WTC11 (cell line): ENCODE measurements around the gene TMEM19. TPM values are rescaled to one million over a fixed set of nuclear protein-coding genes. Genes with fewer than 3 reads are reported as not detected.

Experiments used
- ATAC-seq: fragments of 200-7000 bp; cut with Tn5 transposase; 2 replicates; pipeline ENCODE4 v1.10.0; 2021; ENCODE audit warnings: mild to moderate bottlenecking, moderate library complexity
- CTCF ChIA-PET: fragments of 300-600 bp; sonication (Branson Sonifier 250); formaldehyde crosslinking; loops from one replicate; lab custom pipeline; 2021; ENCODE audit warnings: antibody characterized with exemption; lab: Charles Lee
- POLR2A ChIA-PET: fragments of 350-600 bp; sonication (Branson Sonifier 250); formaldehyde crosslinking; loops from one replicate; lab custom pipeline; 2021; ENCODE audit warnings: antibody characterized with exemption; lab: Charles Lee
- DNase-seq: peaks from one replicate; pipeline ENCODE4 v3.0.0; 2021; ENCODE audit warnings: low spot score
- H3K27ac Mint-ChIP-seq: 2 replicates; pipeline ENCODE4 v1.8.0; 2021; ENCODE audit warnings: mixed read lengths
- H3K27me3 Mint-ChIP-seq: 2 replicates; pipeline ENCODE4 v1.8.0; 2021; ENCODE audit warnings: low read depth, mild to moderate bottlenecking, moderate library complexity, mixed read lengths
- H3K36me3 Mint-ChIP-seq: 2 replicates; pipeline ENCODE4 v1.8.0; 2021; ENCODE audit warnings: mixed read lengths
- H3K4me1 Mint-ChIP-seq: 2 replicates; pipeline ENCODE4 v1.8.0; 2022; ENCODE audit warnings: mixed read lengths
- H3K4me3 Mint-ChIP-seq: 2 replicates; pipeline ENCODE4 v1.8.0; 2021; ENCODE audit warnings: mild to moderate bottlenecking, moderate library complexity, mixed read lengths
- H3K9me3 Mint-ChIP-seq: 2 replicates; pipeline ENCODE4 v1.8.0; 2021; ENCODE audit warnings: mixed read lengths
- CDX4 ChIP-seq: fragments of 250-450 bp; sonication (Bioruptor Pico); IDR thresholded peaks from 2 replicates; pipeline ENCODE4 v1.9.0; 2021; ENCODE audit warnings: moderate library complexity, mild to moderate bottlenecking, inconsistent platforms, borderline replicate concordance
- ELF4 ChIP-seq: sonication (generic); formaldehyde crosslinking; IDR thresholded peaks from 2 replicates; pipeline ENCODE4 v1.8.1; 2022; ENCODE audit warnings: low read depth, mild to moderate bottlenecking, moderate library complexity, missing genetic modification reagents
- EMX1 ChIP-seq: fragments of 250-450 bp; sonication (Bioruptor Pico); IDR thresholded peaks from 2 replicates; pipeline ENCODE4 v1.8.0; 2021; ENCODE audit warnings: mild to moderate bottlenecking
- ETV6 ChIP-seq: sonication (generic); formaldehyde crosslinking; IDR thresholded peaks from 2 replicates; pipeline ENCODE4 v1.8.1; 2022; ENCODE audit warnings: mild to moderate bottlenecking, missing genetic modification reagents
- FOXK1 ChIP-seq: sonication (generic); formaldehyde crosslinking; IDR thresholded peaks from 2 replicates; pipeline ENCODE4 v1.8.0; 2022; ENCODE audit warnings: mild to moderate bottlenecking, moderate library complexity, missing genetic modification reagents
- FOXP4 ChIP-seq: sonication (generic); formaldehyde crosslinking; IDR thresholded peaks from 2 replicates; pipeline ENCODE4 v1.8.0; 2022; ENCODE audit warnings: mild to moderate bottlenecking, missing genetic modification reagents
- GTF2I ChIP-seq: fragments of 250-450 bp; sonication (Bioruptor Pico); conservative IDR thresholded peaks from 2 replicates; pipeline ENCODE4 v1.4.0; 2021; ENCODE audit warnings: mild to moderate bottlenecking
- HMGXB4 ChIP-seq: sonication (generic); formaldehyde crosslinking; IDR thresholded peaks from 2 replicates; pipeline ENCODE4 v1.8.1; 2023; ENCODE audit warnings: mild to moderate bottlenecking, moderate library complexity, missing genetic modification reagents
- JUN ChIP-seq: sonication (generic); formaldehyde crosslinking; IDR thresholded peaks from 2 replicates; pipeline ENCODE4 v1.8.0; 2023; ENCODE audit warnings: mild to moderate bottlenecking, missing genetic modification reagents
- KAT7 ChIP-seq: sonication (generic); formaldehyde crosslinking; IDR thresholded peaks from 2 replicates; pipeline ENCODE4 v1.8.1; 2023; ENCODE audit warnings: missing genetic modification reagents, mild to moderate bottlenecking, borderline replicate concordance
- NR1H2 ChIP-seq: sonication (generic); formaldehyde crosslinking; IDR thresholded peaks from 2 replicates; pipeline ENCODE4 v1.9.0; 2021; ENCODE audit warnings: mild to moderate bottlenecking, moderate library complexity, missing genetic modification reagents
- PRDM15 ChIP-seq: sonication (generic); formaldehyde crosslinking; IDR thresholded peaks from 2 replicates; pipeline ENCODE4 v1.8.0; 2022; ENCODE audit warnings: missing genetic modification reagents
- PREB ChIP-seq: sonication (generic); formaldehyde crosslinking; IDR thresholded peaks from 2 replicates; pipeline ENCODE4 v1.8.1; 2022; ENCODE audit warnings: mild to moderate bottlenecking, missing genetic modification reagents, moderate library complexity, borderline replicate concordance
- PRRX2 ChIP-seq: fragments of 250-450 bp; sonication (Bioruptor Pico); IDR thresholded peaks from 2 replicates; pipeline ENCODE4 v1.8.0; 2021; ENCODE audit warnings: mild to moderate bottlenecking
- RORB ChIP-seq: fragments of 250-450 bp; sonication (Bioruptor Pico); IDR thresholded peaks from 2 replicates; pipeline ENCODE4 v1.9.0; 2021; ENCODE audit warnings: mild to moderate bottlenecking
- ZNF423 ChIP-seq: fragments of 250-450 bp; sonication (Bioruptor Pico); IDR thresholded peaks from 2 replicates; pipeline ENCODE4 v2.1.2; 2022; ENCODE audit warnings: mild to moderate bottlenecking, moderate library complexity
- ZNF425 ChIP-seq: fragments of 250-450 bp; sonication (Bioruptor Pico); conservative IDR thresholded peaks from 2 replicates; pipeline ENCODE4 v1.9.0; 2021; ENCODE audit warnings: mild to moderate bottlenecking
- total RNA-seq: library from RNA; stranded (reverse); gene quantifications from 3 replicates; pipeline ENCODE4 v1.2.3, GENCODE V29; 2021

Gene TMEM19
- total RNA-seq, 1 experiment from 2014 or later = 11.7 TPM

GRCh38 chr12:71704920-71705319, 19.0 kb downstream of the TMEM19 start:
- TF ChIP-seq RORB = no peak
- TF ChIP-seq ELF4 (CRISPR knock-in tag) = no peak
- TF ChIP-seq FOXK1 (CRISPR knock-in tag) = no peak
- no peak for TF ChIP-seq NR1H2
- no peak for TF ChIP-seq ETV6 (CRISPR knock-in tag)
- no peak for TF ChIP-seq FOXP4 (CRISPR knock-in tag)
- no peak for TF ChIP-seq HMGXB4 (CRISPR knock-in tag)
- TF ChIP-seq JUN (CRISPR knock-in tag) = no peak
- no peak for TF ChIP-seq CDX4
- no peak for TF ChIP-seq EMX1 (CRISPR knock-in tag)
- no peak for TF ChIP-seq PRRX2 (CRISPR knock-in tag)
- no peak for TF ChIP-seq PREB (CRISPR knock-in tag)
- TF ChIP-seq KAT7 (CRISPR knock-in tag) = no peak
- no peak for TF ChIP-seq GTF2I (CRISPR knock-in tag)
- no peak for TF ChIP-seq ZNF423 (CRISPR knock-in tag)
- no peak for TF ChIP-seq PRDM15 (CRISPR knock-in tag)
- no peak for TF ChIP-seq ZNF425 (CRISPR knock-in tag)
- ChIA-PET CTCF (no interaction called here), POLR2A (interaction anchor here (1.0 kb wide), 1 partner anchor 42 kb away, joined by 4 read pairs; no protein-coding TSS in a partner anchor)
- Mint-ChIP-seq H3K36me3 (peaks cover 4% of the 10 kb centered on the region), H3K27ac (no peak overlapping the region), H3K27me3 (no peaks in the 10 kb centered on the region), H3K9me3 (no peaks in the 10 kb centered on the region), H3K4me1 (peaks cover 23% of the 10 kb centered on the region), H3K4me3 (no peak overlapping the region)
- no peak for ATAC-seq
- no peak for DNase-seq
